ENCODE measurements around the gene PARD3.

DNA sequence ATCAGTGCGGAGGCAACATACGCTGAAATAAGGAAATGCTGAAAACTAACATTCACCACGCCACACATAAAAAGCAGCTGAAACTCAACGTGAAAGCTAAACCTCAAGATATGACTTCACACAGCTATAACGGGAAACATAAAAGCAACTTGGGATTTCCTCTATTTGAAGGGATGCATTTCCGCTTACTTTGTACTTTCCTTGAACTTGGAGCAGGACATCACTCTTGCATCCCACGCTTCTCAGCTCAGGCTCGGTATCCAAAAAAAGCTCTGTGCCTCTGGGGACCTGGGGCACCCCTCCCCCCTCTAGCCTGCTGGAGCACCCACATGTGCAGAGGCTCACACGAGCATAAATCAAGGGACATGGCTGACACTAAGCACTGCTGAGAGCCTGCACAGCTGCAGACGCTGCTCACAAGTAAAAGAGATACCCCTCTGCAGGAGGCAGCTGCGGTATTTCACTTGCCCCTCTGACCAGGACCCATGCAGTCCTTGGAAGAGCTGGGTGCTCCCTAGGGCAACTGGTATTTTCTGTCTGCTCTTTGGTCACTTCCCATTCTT lies 34.2 kb downstream of the PARD3 start:
- TF ChIP-seq, protein P1, sequence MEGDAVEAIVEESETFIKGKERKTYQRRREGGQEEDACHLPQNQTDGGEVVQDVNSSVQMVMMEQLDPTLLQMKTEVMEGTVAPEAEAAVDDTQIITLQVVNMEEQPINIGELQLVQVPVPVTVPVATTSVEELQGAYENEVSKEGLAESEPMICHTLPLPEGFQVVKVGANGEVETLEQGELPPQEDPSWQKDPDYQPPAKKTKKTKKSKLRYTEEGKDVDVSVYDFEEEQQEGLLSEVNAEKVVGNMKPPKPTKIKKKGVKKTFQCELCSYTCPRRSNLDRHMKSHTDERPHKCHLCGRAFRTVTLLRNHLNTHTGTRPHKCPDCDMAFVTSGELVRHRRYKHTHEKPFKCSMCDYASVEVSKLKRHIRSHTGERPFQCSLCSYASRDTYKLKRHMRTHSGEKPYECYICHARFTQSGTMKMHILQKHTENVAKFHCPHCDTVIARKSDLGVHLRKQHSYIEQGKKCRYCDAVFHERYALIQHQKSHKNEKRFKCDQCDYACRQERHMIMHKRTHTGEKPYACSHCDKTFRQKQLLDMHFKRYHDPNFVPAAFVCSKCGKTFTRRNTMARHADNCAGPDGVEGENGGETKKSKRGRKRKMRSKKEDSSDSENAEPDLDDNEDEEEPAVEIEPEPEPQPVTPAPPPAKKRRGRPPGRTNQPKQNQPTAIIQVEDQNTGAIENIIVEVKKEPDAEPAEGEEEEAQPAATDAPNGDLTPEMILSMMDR (IDR thresholded peaks at IDR 0.05; ENCODE audit: insufficient read depth, low read length, poor library complexity, severe bottlenecking), result no peak
- TF ChIP-seq EZH2phosphoT487 (conservative IDR thresholded peaks at IDR 0.05; ENCODE audit: low read length), result no peak
